H1 (cell line): ENCODE results near the gene UFSP1.

Experiments used
- BCL11A ChIP-seq, 2 experiments: IDR thresholded peaks; one replicate each; pipeline ENCODE4 v1.6.1; 2011; ENCODE audit warnings: low read depth in 2 of 2, low read length in 2 of 2, mild to moderate bottlenecking in 2 of 2
- CTCF ChIP-seq, 3 experiments: IDR thresholded peaks; 1 replicate in 2 of 3; 2 replicates in 1 of 3; pipeline versions ENCODE4 v1.5.1 to v1.6.1; 2011; ENCODE audit warnings: low read length in 3 of 3, mild to moderate bottlenecking in 3 of 3, inconsistent platforms in 2 of 3, low read depth in 1 of 3, moderate library complexity in 1 of 3; ENCODE audit not compliant: insufficient read depth in 1 of 3; ENCODE audit errors: control extremely low read depth in 1 of 3
- MAFK ChIP-seq: IDR thresholded peaks from 2 replicates; pipeline ENCODE4 v1.6.1; 2012; ENCODE audit warnings: low read depth, mild to moderate bottlenecking, improper control_type of control experiment, low read length
- POLR2A ChIP-seq, 2 experiments: IDR thresholded peaks; 1 replicate in 1 of 2; 2 replicates in 1 of 2; pipeline ENCODE4 v1.6.1; 2011; ENCODE audit warnings: low read depth in 2 of 2, low read length in 2 of 2, mild to moderate bottlenecking in 2 of 2; ENCODE audit errors: control extremely low read depth in 1 of 2
- POLR2AphosphoS5 ChIP-seq: IDR thresholded peaks from 2 replicates; pipeline ENCODE4 v1.6.1; 2011; ENCODE audit warnings: low read depth, low read length
- RXRA ChIP-seq: IDR thresholded peaks from 2 replicates; pipeline ENCODE4 v1.6.1; 2011; ENCODE audit warnings: low read depth, mild to moderate bottlenecking, low read length, moderate library complexity; ENCODE audit not compliant: insufficient read depth
- SAP30 ChIP-seq: fragments of 300-600 bp; sonication (generic); IDR thresholded peaks from 2 replicates; pipeline ENCODE4 v1.7.1; 2012; ENCODE audit warnings: low read length, moderate library complexity, mild to moderate bottlenecking, inconsistent platforms; ENCODE audit not compliant: insufficient read depth, insufficient replicate concordance
- SP1 ChIP-seq: IDR thresholded peaks from 2 replicates; pipeline ENCODE4 v1.6.1; 2011; ENCODE audit warnings: low read depth, low read length
- TBP ChIP-seq: IDR thresholded peaks from 2 replicates; pipeline ENCODE4 v1.6.1; 2011; ENCODE audit warnings: low read depth, low read length, improper control_type of control experiment
- ZNF274 ChIP-seq: IDR thresholded peaks from 2 replicates; pipeline ENCODE4 v1.7.0; 2012; ENCODE audit warnings: low read length, borderline replicate concordance; ENCODE audit errors: extremely low read depth

- no peak for TF ChIP-seq ZNF274
- TF ChIP-seq BCL11A (IDR thresholded peaks at IDR 0.05; ENCODE audit: low read depth in 2 of 2, low read length in 2 of 2) = no peak
- TF ChIP-seq MAFK = no peak
- TF ChIP-seq SAP30 = no peak
- no peak for TF ChIP-seq CTCF (IDR thresholded peaks at IDR 0.05; ENCODE audit: control extremely low read depth in 1 of 3, insufficient read depth in 1 of 3, low read depth in 1 of 3, low read length in 3 of 3)
- TF ChIP-seq POLR2A (IDR thresholded peaks at IDR 0.05; ENCODE audit: control extremely low read depth in 1 of 2, low read depth in 2 of 2, low read length in 2 of 2) = no peak
- no peak for TF ChIP-seq TBP
- no peak for TF ChIP-seq POLR2AphosphoS5
- TF ChIP-seq SP1 = no peak
- no peak for TF ChIP-seq RXRA
Observed at GRCh38 chr7:100893318-100893895, 3.9 kb upstream of the UFSP1 start.
